ENCODE results near the gene MAPKAP1.

The MAPKAP1 gene

DNA sequence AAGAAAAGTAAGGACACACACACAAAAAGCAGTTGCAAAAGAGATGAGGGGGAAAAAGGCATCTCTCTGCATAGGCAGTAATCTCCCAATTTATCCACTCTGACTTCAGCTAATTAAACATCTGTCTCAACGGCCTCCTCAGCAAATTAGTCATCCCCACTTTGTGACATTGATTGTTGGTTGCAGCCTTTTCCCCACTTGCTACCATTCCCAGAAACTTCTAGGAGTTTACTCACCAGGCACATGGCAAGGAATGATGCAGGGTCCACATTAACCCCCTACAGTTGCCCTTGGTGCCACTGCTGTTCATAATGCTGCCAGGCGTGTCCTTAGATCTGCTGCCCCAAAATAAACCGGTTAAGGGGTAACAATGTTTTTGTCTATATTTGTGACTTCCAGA, 174.6 kb downstream of the MAPKAP1 start:
- DNase-seq = no peak

- DNase-seq = no peak
Observed at GRCh38 chr9:125529589-125530515, 177.2 kb downstream of the MAPKAP1 start.

- no peak for DNase-seq
Observed at GRCh38 chr9:125529107-125529506, 177.9 kb downstream of the MAPKAP1 start.

- DNase-seq = no peak
Observed at GRCh38 chr9:125527471-125528002, 179.5 kb downstream of the MAPKAP1 start.

DNA sequence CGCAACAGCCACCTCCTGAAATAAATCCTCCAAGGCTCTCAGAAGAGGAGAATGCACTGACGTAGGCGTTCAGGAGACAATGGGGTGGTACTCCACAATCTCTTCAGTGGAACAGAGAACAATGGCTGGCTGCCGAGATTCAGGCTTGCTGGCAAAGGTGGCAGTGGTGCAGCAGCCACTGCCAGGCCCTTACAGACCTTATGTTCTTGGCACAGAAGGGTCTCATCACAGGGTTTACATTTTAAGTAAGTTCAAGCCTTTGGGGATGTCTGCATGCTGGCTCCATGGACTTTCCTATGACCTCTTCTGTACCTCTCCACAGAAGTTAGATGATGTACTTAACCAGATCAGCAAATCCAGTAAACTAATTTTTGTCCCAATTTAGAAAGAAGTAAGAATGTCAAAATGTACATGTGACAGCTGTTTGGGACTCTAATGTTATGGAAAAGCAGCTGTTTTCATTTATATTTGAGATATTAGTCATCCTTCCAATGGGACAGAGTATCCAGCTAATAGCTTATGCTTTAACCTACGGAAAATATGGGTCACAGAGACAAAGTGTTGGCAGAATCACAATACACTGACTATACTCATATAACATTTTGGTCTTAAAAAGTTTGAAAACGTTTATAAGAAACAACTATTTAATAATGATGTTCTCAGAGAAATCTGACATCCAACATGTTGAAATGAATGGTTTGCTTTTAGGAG, 180.9 kb downstream of the MAPKAP1 start:
- no peak for DNase-seq

GRCh38 chr9:125524583-125525355, 182.2 kb downstream of the MAPKAP1 start:
- DNase-seq = no peak

DNA sequence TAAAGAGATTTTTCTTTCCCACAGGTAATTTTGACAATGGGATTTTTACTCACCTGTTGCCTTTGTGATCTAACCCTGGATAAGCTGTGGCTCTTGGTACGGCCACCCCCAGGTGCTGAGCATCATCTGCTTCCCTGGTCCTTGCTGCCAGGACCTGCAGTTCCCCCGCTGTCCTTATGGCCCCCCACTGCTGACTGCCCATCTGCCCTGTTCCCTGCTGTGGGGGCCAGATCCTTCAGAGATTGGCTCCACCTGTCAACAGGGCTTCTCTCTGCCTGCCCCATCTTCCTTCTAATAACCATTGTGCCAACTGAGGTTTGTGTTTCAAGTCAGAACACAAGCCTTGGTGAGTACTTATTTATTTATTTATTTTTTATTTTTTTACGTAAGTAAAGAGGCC, 183.3 kb downstream of the MAPKAP1 start:
- no peak for DNase-seq

- DNase-seq = no peak
Observed at GRCh38 chr9:125522328-125522725, 184.7 kb downstream of the MAPKAP1 start.

DNA sequence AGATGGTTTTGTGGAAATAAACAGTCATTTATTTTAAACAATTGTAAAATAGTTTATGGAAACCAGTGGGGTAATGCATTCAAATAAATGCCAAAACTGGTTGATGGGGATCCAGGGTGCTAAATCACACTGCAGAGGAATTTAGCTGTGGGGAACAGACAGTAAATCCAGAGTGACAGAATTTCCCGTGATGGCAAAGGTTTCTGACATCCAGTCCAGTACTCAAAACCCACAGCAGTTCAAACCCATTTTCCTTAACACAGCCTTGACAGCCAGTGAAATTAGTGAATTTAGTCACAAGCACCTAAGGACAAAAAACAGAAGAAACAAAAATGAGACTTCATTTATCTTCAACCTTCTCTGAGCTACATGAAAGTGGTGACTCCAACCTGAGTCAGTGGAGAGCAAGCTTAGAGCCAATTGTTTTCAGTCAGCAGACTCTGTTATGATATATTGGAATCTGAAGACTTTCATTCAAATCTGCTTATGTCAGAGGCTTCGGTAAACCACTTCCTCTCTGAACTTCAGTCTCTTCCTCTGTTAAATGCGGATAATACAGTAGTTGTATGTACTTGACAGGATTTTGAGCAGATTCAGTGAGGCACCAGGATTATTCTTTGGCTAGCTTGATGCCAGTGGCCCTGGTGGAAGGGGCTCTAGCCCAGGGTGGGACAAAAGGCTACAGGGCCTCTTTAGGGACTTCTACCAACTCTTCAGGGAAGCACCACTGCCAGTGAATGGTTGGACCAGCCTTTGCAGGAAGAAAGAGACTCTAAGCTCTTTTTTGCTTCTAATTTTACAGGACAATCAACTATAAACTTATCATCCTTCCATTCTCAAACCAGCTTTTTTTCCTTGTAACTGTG, 185.3 kb downstream of the MAPKAP1 start:
- DNase-seq = peak; percentile 10

GRCh38 chr9:125519734-125520133, 187.3 kb downstream of the MAPKAP1 start:
- no peak for DNase-seq

DNA sequence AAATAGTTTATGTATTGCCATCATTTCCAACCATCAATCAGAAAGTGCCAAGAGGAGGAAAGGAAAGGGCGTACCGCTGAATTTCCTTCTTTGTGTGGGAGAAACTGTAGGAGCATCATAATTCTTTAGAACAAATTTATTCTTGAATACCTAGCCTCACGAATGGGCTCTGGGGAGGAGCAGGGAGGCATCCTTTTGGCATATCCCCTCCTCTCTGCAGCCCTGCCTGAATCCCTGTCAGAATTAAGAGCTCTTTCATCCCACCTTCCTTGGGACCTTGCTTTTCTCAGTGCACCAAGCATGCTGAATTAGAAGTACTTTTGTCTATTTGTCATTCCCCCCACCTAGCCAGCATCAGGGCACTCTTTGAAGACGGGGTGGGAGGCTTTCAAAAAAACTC, 189.4 kb downstream of the MAPKAP1 start:
- no peak for DNase-seq

DNA sequence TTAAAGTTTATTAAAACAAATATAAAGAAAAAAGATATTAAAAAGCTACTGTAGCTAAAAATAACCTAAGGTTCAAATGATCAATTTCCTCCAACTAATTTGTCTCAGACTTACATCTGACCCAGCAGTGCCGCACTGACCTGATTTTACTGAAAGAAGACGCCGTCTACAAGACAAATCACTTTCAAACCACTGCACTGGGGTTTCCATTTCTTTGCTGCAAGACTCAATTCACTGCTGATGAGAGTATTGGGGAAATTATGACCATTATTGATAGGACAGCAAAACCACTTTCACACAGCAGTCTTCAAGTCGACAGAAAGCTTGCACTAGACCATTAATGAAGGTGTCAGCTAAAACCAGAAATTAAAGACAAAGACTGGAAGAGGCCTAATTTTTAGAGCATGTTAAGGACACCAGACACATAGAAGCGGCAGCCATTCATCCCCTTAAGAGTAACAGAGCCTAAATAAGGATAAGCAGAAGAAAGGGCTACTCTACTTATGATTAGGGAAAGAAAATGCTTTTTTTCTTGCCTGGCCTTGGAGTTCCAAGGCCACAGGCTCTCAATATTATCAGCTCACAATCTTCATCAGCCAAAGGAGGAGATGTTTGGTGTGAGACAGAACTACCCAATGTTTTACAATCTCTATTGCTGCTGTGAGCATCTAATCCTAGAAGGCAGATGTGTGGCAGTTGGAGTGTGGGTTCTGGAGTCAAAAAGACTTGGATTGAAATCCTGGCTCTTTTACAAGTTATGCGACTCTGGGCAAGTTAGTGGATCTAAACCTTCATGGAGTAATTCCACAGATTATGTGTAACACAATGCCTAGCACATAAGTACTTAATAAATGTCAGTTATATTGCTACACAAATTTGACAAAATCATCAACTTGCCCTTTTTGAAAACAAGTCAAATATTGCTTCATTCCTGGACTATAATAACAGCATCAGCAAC, 190.7 kb downstream of the MAPKAP1 start:
- no peak for DNase-seq

DNA sequence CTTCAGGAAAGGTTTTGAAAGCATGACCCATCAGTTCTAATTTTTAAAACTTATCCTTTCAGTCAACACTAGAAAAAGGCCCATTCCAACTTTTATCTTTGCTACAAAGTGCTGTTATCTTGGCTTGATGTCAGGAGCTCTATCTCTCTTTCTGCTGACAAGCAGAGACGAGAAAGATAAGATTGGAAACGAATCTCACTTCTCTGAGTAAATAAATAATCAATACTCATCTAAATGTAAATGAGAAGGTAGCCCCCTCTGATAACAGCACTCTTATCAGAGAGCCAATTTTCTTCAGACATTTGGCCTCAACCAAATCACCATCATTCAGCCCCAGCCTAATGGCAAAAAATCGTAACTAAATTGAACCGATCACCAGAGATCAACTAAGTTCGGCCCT, 191.7 kb downstream of the MAPKAP1 start:
- no peak for DNase-seq

DNA sequence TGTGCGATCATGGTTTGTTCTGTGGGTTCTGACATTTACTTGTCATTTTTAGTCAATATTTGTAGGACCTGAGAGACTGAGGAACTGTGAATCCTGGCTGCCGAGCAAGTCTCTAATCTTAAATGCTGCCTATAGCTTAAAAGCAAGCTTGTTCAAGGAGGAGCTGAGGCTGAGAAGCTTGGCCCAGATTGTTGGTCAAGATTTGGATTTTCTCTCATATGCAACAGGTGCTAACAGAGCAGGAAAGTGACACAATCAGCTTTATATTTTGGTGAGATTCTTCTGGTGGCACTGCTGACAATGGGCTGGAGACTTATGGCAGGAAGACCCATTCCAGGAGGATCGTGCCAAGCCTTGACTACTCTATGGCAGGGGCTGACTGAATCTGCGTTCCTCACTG, 192.5 kb downstream of the MAPKAP1 start:
- no peak for DNase-seq

DNA sequence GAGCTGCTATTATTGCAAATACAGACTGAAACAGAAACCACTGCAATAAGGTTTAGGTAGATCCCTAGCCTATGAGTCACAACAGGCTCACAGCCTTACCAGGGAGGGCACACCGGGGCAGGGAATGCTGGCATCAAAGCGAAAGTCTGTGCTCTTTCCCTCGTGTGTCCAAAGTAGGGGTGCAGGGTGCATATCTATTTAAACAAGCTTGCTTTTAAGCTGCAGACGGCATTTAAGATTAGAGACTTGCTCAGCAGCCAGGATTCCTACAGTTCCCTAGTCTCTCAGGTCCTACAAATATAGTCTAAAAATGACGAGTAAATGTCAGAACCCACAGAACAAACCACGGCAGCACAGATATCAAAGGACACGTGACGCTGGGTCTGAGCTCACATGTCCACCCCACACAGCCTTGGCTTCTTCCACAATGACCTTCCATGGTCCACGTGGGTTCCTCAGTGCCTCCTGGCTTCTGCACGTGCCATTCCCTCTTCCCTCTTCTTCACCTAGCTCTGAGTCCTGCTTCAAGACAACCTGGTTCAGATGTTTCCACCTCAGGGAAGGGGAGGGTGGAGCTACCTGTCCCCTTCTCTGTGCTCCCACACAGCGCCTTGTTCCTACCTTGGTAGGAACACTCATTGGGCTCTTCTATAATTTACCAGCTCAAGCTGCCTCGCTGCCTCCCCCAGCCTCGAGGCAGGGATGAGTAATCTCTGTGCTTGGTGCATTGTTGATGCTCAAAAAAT, 193.2 kb downstream of the MAPKAP1 start:
- DNase-seq = peak; percentile 5

GRCh38 chr9:125513303-125513667, 193.7 kb downstream of the MAPKAP1 start:
- DNase-seq = no peak

GRCh38 chr9:125511789-125512660, 195.0 kb downstream of the MAPKAP1 start:
- DNase-seq = no peak

GRCh38 chr9:125510980-125511379, 196.0 kb downstream of the MAPKAP1 start:
- DNase-seq = no peak

GRCh38 chr9:125509476-125509875, 197.5 kb downstream of the MAPKAP1 start:
- no peak for DNase-seq
